Measurements from ENCODE around the gene PCED1B. TPM values are rescaled to one million over a fixed set of nuclear protein-coding genes. Genes with fewer than 3 reads are reported as not detected.

Gene PCED1B
- total and polyA plus RNA-seq, 12 donors = 0.49 to 4.8 (median 0.88) TPM

- no peak for TF ChIP-seq CTCF (IDR thresholded peaks at IDR 0.05)
- no peak overlapping the region for H3K4me3 ChIP-seq
- ATAC-seq = no peak
- H3K27me3 ChIP-seq = no peaks in the 10 kb centered on the region
- H3K9me3 ChIP-seq = no peaks in the 10 kb centered on the region
- H3K4me1 ChIP-seq = peaks cover 0 to 8% (median 0%) of the 10 kb centered on the region in 9 donors
- intact Hi-C loops (cut with DNase I) = no loop called here
- WGBS, 2 donors = 94% methylated on average over 2 of the region's 2 CpGs
- no peaks in the 10 kb centered on the region for H3K36me3 ChIP-seq
- no peak overlapping the region for H3K27ac ChIP-seq
- no peak for DNase-seq
These were observed 20.7 kb downstream of the PCED1B start for GRCh38 chr12:47100160-47100559.

- peak overlapping the region in 1 of 10 donors; percentile 6 for H3K27ac ChIP-seq
- peaks cover 0 to 7% (median 0%) of the 10 kb centered on the region in 9 donors for H3K4me1 ChIP-seq
- no peaks in the 10 kb centered on the region for H3K9me3 ChIP-seq
- H3K4me3 ChIP-seq = no peak overlapping the region
- no peak for DNase-seq
- intact Hi-C loops (cut with DNase I) = no loop called here
- no peak for ATAC-seq
- 95 to 97% methylated on average over 4 of the region's 4 CpGs for WGBS, 2 donors
- TF ChIP-seq CTCF (IDR thresholded peaks at IDR 0.05) = no peak
- H3K36me3 ChIP-seq = no peaks in the 10 kb centered on the region
- no peaks in the 10 kb centered on the region for H3K27me3 ChIP-seq
These were observed 23.0 kb downstream of the PCED1B start for GRCh38 chr12:47102406-47102805.

- ATAC-seq = peak in 6 of 8 donors; percentile 24 to 57 (median 46)
These were observed 23.6 kb downstream of the PCED1B start for GRCh38 chr12:47102845-47103651.

More at GRCh38 chr12:47102845-47103651, 23.6 kb downstream of the PCED1B start:
- Histone ChIP-seq H3K36me3 (no peaks in the 10 kb centered on the region), H3K9me3 (no peaks in the 10 kb centered on the region), H3K4me3 (no peak overlapping the region), H3K27ac (peak overlapping the region in 1 of 10 donors; percentile 6), H3K4me1 (peaks cover 0 to 4% (median 0%) of the 10 kb centered on the region in 9 donors), H3K27me3 (no peaks in the 10 kb centered on the region)
- 74 to 82% methylated on average over 11 of the region's 11 CpGs for WGBS, 2 donors
- intact Hi-C loops (cut with DNase I) = no loop called here
- DNase-seq = no peak
- TF ChIP-seq CTCF (IDR thresholded peaks at IDR 0.05) = no peak
